HepG2 (cell line): ENCODE measurements around the gene NME8. TPM values are rescaled to one million over a fixed set of nuclear protein-coding genes. Genes with fewer than 3 reads are reported as not detected.

Source experiments
- HNF1A ChIP-seq, 2 experiments: sonication (generic) in 1 of 2; formaldehyde crosslinking in 1 of 2; IDR thresholded peaks; 2 replicates each; pipeline versions ENCODE4 v1.4.0 to v1.6.1; 2016 to 2020; ENCODE audit warnings: borderline replicate concordance in 1 of 2, low read depth in 1 of 2, mild to moderate bottlenecking in 1 of 2, missing genetic modification reagents in 1 of 2
- KLF6 ChIP-seq: IDR thresholded peaks from 2 replicates; pipeline ENCODE4 v1.8.0; 2016; ENCODE audit warnings: missing biosample characterization, missing genetic modification reagents
- PHF5A ChIP-seq: IDR thresholded peaks from one replicate; pipeline ENCODE4 v1.6.1; 2018; ENCODE audit warnings: low read depth, missing genetic modification reagents; ENCODE audit not compliant: unreplicated experiment
- TFDP2 ChIP-seq: sonication (generic); formaldehyde crosslinking; IDR thresholded peaks from 2 replicates; pipeline ENCODE4 v1.4.0; 2020; ENCODE audit warnings: missing genetic modification reagents
- U2AF1 ChIP-seq: fragments of 200-400 bp; formaldehyde crosslinking; optimal IDR thresholded peaks from 2 replicates; pipeline ENCODE3; 2017; ENCODE audit warnings: mild to moderate bottlenecking, low read depth, low read length
- ZBTB1 ChIP-seq: sonication (generic); formaldehyde crosslinking; IDR thresholded peaks from 2 replicates; pipeline ENCODE4 v1.4.0; 2020; ENCODE audit warnings: missing genetic modification reagents, borderline replicate concordance
- ZBTB39 ChIP-seq: sonication (generic); formaldehyde crosslinking; IDR thresholded peaks from 2 replicates; pipeline ENCODE4 v1.5.0; 2020; ENCODE audit warnings: missing genetic modification reagents
- ZNF501 ChIP-seq: sonication (generic); formaldehyde crosslinking; IDR thresholded peaks from 2 replicates; pipeline ENCODE4 v1.5.1; 2020; ENCODE audit warnings: mild to moderate bottlenecking, moderate library complexity, missing genetic modification reagents
- ZNF543 ChIP-seq: sonication (generic); formaldehyde crosslinking; IDR thresholded peaks from 2 replicates; pipeline ENCODE4 v1.4.0; 2020; ENCODE audit warnings: mild to moderate bottlenecking, missing genetic modification reagents
- ZNF598 ChIP-seq: sonication (generic); formaldehyde crosslinking; IDR thresholded peaks from 2 replicates; pipeline ENCODE4 v1.5.1; 2020; ENCODE audit warnings: mild to moderate bottlenecking, missing genetic modification reagents, borderline replicate concordance
- ZNF781 ChIP-seq: sonication (generic); formaldehyde crosslinking; IDR thresholded peaks from 2 replicates; pipeline ENCODE4 v1.5.1; 2020; ENCODE audit warnings: borderline replicate concordance, mild to moderate bottlenecking, missing genetic modification reagents; ENCODE audit errors: not compliant biosample characterization
- polyA plus RNA-seq, 8 experiments: library from polyadenylated mRNA; depleted of rRNA in 3 of 8; stranded (reverse) in 7 of 8; unstranded in 1 of 8; fragments of >200 nt; fragmentation: Illumina TruSeq in 4 of 8; extraction: Trizol in 4 of 8; gene quantifications; 2 replicates each; pipeline versions ENCODE4 v1.2.1 to v1.2.3, GENCODE V29; 2011 to 2016; ENCODE audit warnings: low read depth in 4 of 8, missing spikeins in 1 of 8, mixed read lengths in 1 of 8; ENCODE audit not compliant: insufficient read depth in 1 of 8
- total RNA-seq, 5 experiments: library from RNA; depleted of rRNA; stranded (reverse); fragments of >200 nt; fragmentation: Illumina TruSeq; extraction: Trizol; gene quantifications; 2 replicates each; pipeline ENCODE4 v1.2.3, GENCODE V29; 2016; ENCODE audit warnings: low read depth in 1 of 5
- TF ChIP-seq, protein P1 (sequence below): sonication (generic); formaldehyde crosslinking; IDR thresholded peaks from 2 replicates; pipeline ENCODE4 v1.5.0; 2020; ENCODE audit warnings: mild to moderate bottlenecking, low read depth, missing genetic modification reagents, borderline replicate concordance
- TF ChIP-seq, protein P2 (sequence below): sonication (generic); formaldehyde crosslinking; IDR thresholded peaks from 2 replicates; pipeline ENCODE4 v1.5.1; 2020; ENCODE audit warnings: mild to moderate bottlenecking, missing genetic modification reagents, moderate library complexity

NME8 gene
- total and polyA plus RNA-seq, 2 of the 13 experiments (the other 11 are each of a cell fraction or from before 2014, with no cell fraction given) = not detected

- TF ChIP-seq ZNF543 (peak; percentile 65; the same call in 1 of the 2 replicates), ZNF781 (peak; percentile 82), TFDP2 (peak; percentile 60; the same call in 1 of the 2 replicates), U2AF1 (no peak), PHF5A (CRISPR knock-in tag) (peak; percentile 97), KLF6 (CRISPR knock-in tag) (peak; percentile 59; the same call in 1 of the 2 replicates), HNF1A (IDR thresholded peaks at IDR 0.05; ENCODE audit: low read depth) (peak; percentile 53; the same call in 1 of the 2 replicates), HNF1A (CRISPR knock-in tag; IDR thresholded peaks at IDR 0.05; ENCODE audit: borderline replicate concordance) (peak; percentile 96), ZBTB39 (CRISPR knock-in tag) (peak; percentile 92), ZBTB1 (no peak; the same call in 1 of the 2 replicates), ZNF501 (peak; percentile 92), ZNF598 (CRISPR knock-in tag) (peak; percentile 56; the same call in 1 of the 2 replicates)
- TF ChIP-seq, protein P1, sequence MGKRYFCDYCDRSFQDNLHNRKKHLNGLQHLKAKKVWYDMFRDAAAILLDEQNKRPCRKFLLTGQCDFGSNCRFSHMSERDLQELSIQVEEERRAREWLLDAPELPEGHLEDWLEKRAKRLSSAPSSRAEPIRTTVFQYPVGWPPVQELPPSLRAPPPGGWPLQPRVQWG (CRISPR knock-in tag) = no peak
- TF ChIP-seq, protein P2, sequence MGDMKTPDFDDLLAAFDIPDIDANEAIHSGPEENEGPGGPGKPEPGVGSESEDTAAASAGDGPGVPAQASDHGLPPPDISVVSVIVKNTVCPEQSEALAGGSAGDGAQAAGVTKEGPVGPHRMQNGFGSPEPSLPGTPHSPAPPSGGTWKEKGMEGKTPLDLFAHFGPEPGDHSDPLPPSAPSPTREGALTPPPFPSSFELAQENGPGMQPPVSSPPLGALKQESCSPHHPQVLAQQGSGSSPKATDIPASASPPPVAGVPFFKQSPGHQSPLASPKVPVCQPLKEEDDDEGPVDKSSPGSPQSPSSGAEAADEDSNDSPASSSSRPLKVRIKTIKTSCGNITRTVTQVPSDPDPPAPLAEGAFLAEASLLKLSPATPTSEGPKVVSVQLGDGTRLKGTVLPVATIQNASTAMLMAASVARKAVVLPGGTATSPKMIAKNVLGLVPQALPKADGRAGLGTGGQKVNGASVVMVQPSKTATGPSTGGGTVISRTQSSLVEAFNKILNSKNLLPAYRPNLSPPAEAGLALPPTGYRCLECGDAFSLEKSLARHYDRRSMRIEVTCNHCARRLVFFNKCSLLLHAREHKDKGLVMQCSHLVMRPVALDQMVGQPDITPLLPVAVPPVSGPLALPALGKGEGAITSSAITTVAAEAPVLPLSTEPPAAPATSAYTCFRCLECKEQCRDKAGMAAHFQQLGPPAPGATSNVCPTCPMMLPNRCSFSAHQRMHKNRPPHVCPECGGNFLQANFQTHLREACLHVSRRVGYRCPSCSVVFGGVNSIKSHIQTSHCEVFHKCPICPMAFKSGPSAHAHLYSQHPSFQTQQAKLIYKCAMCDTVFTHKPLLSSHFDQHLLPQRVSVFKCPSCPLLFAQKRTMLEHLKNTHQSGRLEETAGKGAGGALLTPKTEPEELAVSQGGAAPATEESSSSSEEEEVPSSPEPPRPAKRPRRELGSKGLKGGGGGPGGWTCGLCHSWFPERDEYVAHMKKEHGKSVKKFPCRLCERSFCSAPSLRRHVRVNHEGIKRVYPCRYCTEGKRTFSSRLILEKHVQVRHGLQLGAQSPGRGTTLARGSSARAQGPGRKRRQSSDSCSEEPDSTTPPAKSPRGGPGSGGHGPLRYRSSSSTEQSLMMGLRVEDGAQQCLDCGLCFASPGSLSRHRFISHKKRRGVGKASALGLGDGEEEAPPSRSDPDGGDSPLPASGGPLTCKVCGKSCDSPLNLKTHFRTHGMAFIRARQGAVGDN = peak; percentile 98
These were observed 94.7 kb downstream of the NME8 start (continued) for GRCh38 chr7:37942934-37943610.
